DMS 273 (cell line): ENCODE results near the gene KLHL15.
"Not testable (repeated sequence)": the region's sequence is repeated elsewhere in the genome, so short reads cannot be mapped to it uniquely, and the experiment has no call there.

Experiments used
- DNase-seq: peaks from one replicate; lab custom pipeline; 2025; ENCODE audit not compliant: unreplicated experiment; lab: John Stamatoyannopoulos, UW

Gene KLHL15

GRCh38 chrX:24027086-24027485, at the start of gene KLHL15:
Gene KLHL15, minus strand, starts transcription at chrX:24027186. Its CDS starts 20,493 bp downstream, at chrX:24006693.
- no peak for DNase-seq

GRCh38 chrX:24069877-24070276, 42.9 kb upstream of the KLHL15 start:
- no peak for DNase-seq

- no peak for DNase-seq
Observed at GRCh38 chrX:24063488-24063887, 36.5 kb upstream of the KLHL15 start.

- no peak for DNase-seq
Observed at GRCh38 chrX:24055043-24055356, 28.0 kb upstream of the KLHL15 start.

GRCh38 chrX:24054182-24055042, 27.4 kb upstream of the KLHL15 start, which contains the start of gene EIF2S3:
Gene EIF2S3, plus strand, starts transcription at chrX:24054956. Its CDS starts 13 bp downstream, at chrX:24054969.
- DNase-seq: peak; percentile 99

- not testable (repeated sequence) for DNase-seq
Observed at GRCh38 chrX:24050522-24051318, 23.7 kb upstream of the KLHL15 start.

GRCh38 chrX:24049643-24050042, 22.7 kb upstream of the KLHL15 start:
- not testable (repeated sequence) for DNase-seq

GRCh38 chrX:24046060-24046459, 19.1 kb upstream of the KLHL15 start:
- DNase-seq: not testable (repeated sequence)

GRCh38 chrX:24037729-24038128, 10.7 kb upstream of the KLHL15 start:
- no peak for DNase-seq

- peak; percentile 72 for DNase-seq
Observed at GRCh38 chrX:24034485-24034884, 7.5 kb upstream of the KLHL15 start.

GRCh38 chrX:24030597-24030996, 3.6 kb upstream of the KLHL15 start:
- no peak for DNase-seq

GRCh38 chrX:24027985-24028384, 999 bp upstream of the KLHL15 start:
- no peak for DNase-seq

- no peak for DNase-seq
Observed at GRCh38 chrX:24026432-24026831, 554 bp downstream of the KLHL15 start.

GRCh38 chrX:24025741-24026403, 1.1 kb downstream of the KLHL15 start:
- no peak for DNase-seq

GRCh38 chrX:24024819-24025740, 1.9 kb downstream of the KLHL15 start:
- peak; percentile 96 for DNase-seq

- DNase-seq: peak; percentile 50
Observed at GRCh38 chrX:24023972-24024669, 2.9 kb downstream of the KLHL15 start.

- no peak for DNase-seq
Observed at GRCh38 chrX:24023544-24023943, 3.4 kb downstream of the KLHL15 start.

GRCh38 chrX:24020306-24020876, 6.6 kb downstream of the KLHL15 start:
- DNase-seq: no peak

GRCh38 chrX:24019448-24019847, 7.5 kb downstream of the KLHL15 start:
- no peak for DNase-seq
